IMR-90 (cell line): Measurements from ENCODE around the gene ATG5. TPM values are rescaled to one million over a fixed set of nuclear protein-coding genes. Genes with fewer than 3 reads are reported as not detected.

Source experiments
- ATAC-seq: fragments of 200-7000 bp; cut with Tn5 transposase; 2 replicates; pipeline ENCODE4 v1.9.1; 2020; ENCODE audit warnings: low read depth, mild to moderate bottlenecking, moderate library complexity
- BruUV-seq: library from RNA; stranded (reverse); fragments of 400-500 nt; replicated peaks from 2 replicates; lab custom pipeline; 2021; lab: Mats Ljungman, UMichigan
- CTCF ChIA-PET: fragments of 300-600 bp; formaldehyde crosslinking; extraction: SDS; loops from one replicate; lab custom pipeline; 2021; ENCODE audit warnings: antibody characterized with exemption; lab: Yijun Ruan, JAX
- POLR2A ChIA-PET: fragments of 300-600 bp; sonication (Branson Sonifier 250); formaldehyde crosslinking; loops from one replicate; lab custom pipeline; 2022; ENCODE audit warnings: antibody characterized with exemption; ENCODE audit not compliant: unreplicated experiment; lab: Charles Lee
- DNase-seq: peaks from one replicate; pipeline ENCODE4 v3.0.0; 2013
- H2AFZ ChIP-seq: replicated peaks from 2 replicates; pipeline ENCODE3; 2013; ENCODE audit warnings: low read length, mild to moderate bottlenecking; ENCODE audit not compliant: poor library complexity
- H2AK5ac ChIP-seq: 2 replicates; pipeline ENCODE4 v1.6.1; 2013; ENCODE audit warnings: low read depth, low read length, inconsistent platforms
- H2AK9ac ChIP-seq: replicated peaks from 2 replicates; pipeline ENCODE3; 2013; ENCODE audit warnings: mild to moderate bottlenecking, low read depth, low read length, moderate library complexity; ENCODE audit not compliant: poor library complexity
- H2BK120ac ChIP-seq: 2 replicates; pipeline ENCODE4 v1.6.1; 2013; ENCODE audit warnings: low read depth, low read length, inconsistent platforms
- H2BK15ac ChIP-seq: 3 replicates; pipeline ENCODE4 v1.6.1; 2013; ENCODE audit warnings: low read depth, low read length, inconsistent platforms
- H2BK20ac ChIP-seq: 2 replicates; pipeline ENCODE4 v1.6.1; 2013; ENCODE audit warnings: low read depth, mild to moderate bottlenecking, inconsistent platforms, low read length, moderate library complexity
- H2BK5ac ChIP-seq: 2 replicates; pipeline ENCODE4 v1.6.1; 2013; ENCODE audit warnings: mild to moderate bottlenecking, low read depth, low read length, inconsistent platforms; ENCODE audit not compliant: poor library complexity, severe bottlenecking
- H3K14ac ChIP-seq: replicated peaks from 2 replicates; pipeline ENCODE4 v1.6.1; 2013; ENCODE audit warnings: low read depth, low read length, inconsistent platforms
- H3K18ac ChIP-seq: 2 replicates; pipeline ENCODE4 v1.6.1; 2013; ENCODE audit warnings: low read depth, low read length, control low read depth
- H3K23ac ChIP-seq: 2 replicates; pipeline ENCODE4 v1.6.1; 2013; ENCODE audit warnings: low read depth, low read length, inconsistent platforms
- H3K27ac ChIP-seq: 2 replicates; pipeline ENCODE4 v1.5.1; 2013; ENCODE audit warnings: mild to moderate bottlenecking, control low read depth, low read length; ENCODE audit not compliant: insufficient read depth
- H3K27me3 ChIP-seq: 2 replicates; pipeline ENCODE4 v1.6.1; 2013; ENCODE audit warnings: low read length; ENCODE audit not compliant: control insufficient read depth, insufficient read depth
- H3K36me3 ChIP-seq: 2 replicates; pipeline ENCODE4 v1.6.1; 2013; ENCODE audit warnings: low read length, mixed read lengths; ENCODE audit not compliant: control insufficient read depth, insufficient read depth
- H3K4ac ChIP-seq: 2 replicates; pipeline ENCODE4 v1.6.1; 2013; ENCODE audit warnings: low read depth, low read length, inconsistent platforms
- H3K4me1 ChIP-seq: 2 replicates; pipeline ENCODE4 v1.6.1; 2013; ENCODE audit warnings: low read length, mixed read lengths; ENCODE audit not compliant: control insufficient read depth, insufficient read depth
- H3K4me2 ChIP-seq: 2 replicates; pipeline ENCODE4 v1.6.1; 2013; ENCODE audit warnings: low read depth, mild to moderate bottlenecking, control low read depth, low read length, moderate library complexity
- H3K4me3 ChIP-seq: 2 replicates; pipeline ENCODE4 v1.5.1; 2013; ENCODE audit warnings: low read depth, mild to moderate bottlenecking, control low read depth, low read length, moderate library complexity; ENCODE audit not compliant: insufficient read depth
- H3K56ac ChIP-seq: 2 replicates; pipeline ENCODE4 v1.6.1; 2013; ENCODE audit warnings: low read length, inconsistent platforms; ENCODE audit not compliant: insufficient read depth; ENCODE audit errors: extremely low read depth
- H3K79me1 ChIP-seq, 2 experiments: 2 replicates each; pipeline ENCODE4 v1.6.1; 2013; ENCODE audit warnings: low read length in 2 of 2, inconsistent platforms in 1 of 2, low read depth in 1 of 2
- H3K9ac ChIP-seq: 2 replicates; pipeline ENCODE4 v1.6.1; 2013; ENCODE audit warnings: low read depth, low read length, control low read depth
- H3K9me1 ChIP-seq: 2 replicates; pipeline ENCODE4 v1.6.1; 2013; ENCODE audit warnings: low read length, inconsistent platforms; ENCODE audit not compliant: insufficient read depth
- H3K9me3 ChIP-seq: 2 replicates; pipeline ENCODE4 v1.6.1; 2013; ENCODE audit warnings: low read length; ENCODE audit not compliant: control insufficient read depth, insufficient read depth
- H4K20me1 ChIP-seq: 2 replicates; pipeline ENCODE4 v1.6.1; 2013; ENCODE audit warnings: low read length, inconsistent platforms; ENCODE audit not compliant: insufficient read depth
- H4K5ac ChIP-seq: 2 replicates; pipeline ENCODE4 v1.6.1; 2013; ENCODE audit warnings: mild to moderate bottlenecking, low read depth, low read length, control low read depth
- H4K8ac ChIP-seq, 2 experiments: 2 replicates each; pipeline ENCODE4 v1.6.1; 2013; ENCODE audit warnings: low read depth in 2 of 2, low read length in 2 of 2, control low read depth in 1 of 2, inconsistent platforms in 1 of 2
- H4K91ac ChIP-seq: 2 replicates; pipeline ENCODE4 v1.6.1; 2013; ENCODE audit warnings: low read depth, low read length, inconsistent platforms; ENCODE audit not compliant: insufficient read depth
- CEBPB ChIP-seq: IDR thresholded peaks from 2 replicates; pipeline ENCODE4 v1.6.1; 2012; ENCODE audit warnings: low read depth, low read length, improper control_type of control experiment
- ELK1 ChIP-seq: fragments of 150-350 bp; IDR thresholded peaks from 2 replicates; pipeline ENCODE4 v1.6.1; 2016; ENCODE audit warnings: low read depth, mild to moderate bottlenecking, low read length, moderate library complexity, borderline replicate concordance
- FOS ChIP-seq: fragments of 150-350 bp; IDR thresholded peaks from 2 replicates; pipeline ENCODE4 v1.6.1; 2016; ENCODE audit warnings: low read depth, low read length
- MAFK ChIP-seq: IDR thresholded peaks from 2 replicates; pipeline ENCODE4 v1.6.1; 2012; ENCODE audit warnings: low read depth, low read length, improper control_type of control experiment
- NFE2L2 ChIP-seq: fragments of 150-350 bp; IDR thresholded peaks from 2 replicates; pipeline ENCODE4 v1.6.1; 2016; ENCODE audit warnings: low read depth, mild to moderate bottlenecking, low read length
- RAD21 ChIP-seq: IDR thresholded peaks from 2 replicates; pipeline ENCODE4 v1.6.1; 2012; ENCODE audit warnings: low read length, improper control_type of control experiment
- WGBS, 2 experiments: methylation state at CpG; one replicate each; pipeline versions ENCODE4 v1.1.5 to v1.1.7; 2013; ENCODE audit warnings: missing lambda C conversion rate in 2 of 2; ENCODE audit not compliant: insufficient read length in 1 of 2; ENCODE audit errors: extremely low coverage in 2 of 2; 5-methylcytosine and 5-hydroxymethylcytosine counted together
- dilution Hi-C: fragments of 300-500 bp; cut with HindIII; formaldehyde crosslinking; loops from one replicate; pipeline ENCODE4 v1.14.3; 2018; ENCODE audit warnings: low sequenced_read_pairs; ENCODE audit not compliant: unreplicated experiment
- in situ Hi-C: fragments of 300-500 bp; cut with MboI; formaldehyde crosslinking; loops from 3 replicates; pipeline ENCODE4 v1.14.3; 2019; ENCODE audit warnings: low sequenced_read_pairs, inconsistent platforms, mixed read lengths
- intact Hi-C: fragments of 100-400 bp; cut with micrococcal nuclease; formaldehyde crosslinking; loops from 2 replicates; pipeline ENCODE4 v1.10.0; 2022
- polyA plus RNA-seq, 3 experiments: library from polyadenylated mRNA; depleted of rRNA; stranded (reverse); fragments of >200 nt; gene quantifications; 2 replicates each; pipeline ENCODE4 v1.2.3, GENCODE V29; 2012; ENCODE audit warnings: low replicate concordance in 1 of 3
- total RNA-seq: library from RNA; depleted of rRNA; stranded (reverse); fragments of >200 nt; gene quantifications from 2 replicates; pipeline ENCODE4 v1.2.3, GENCODE V29; 2012

The ATG5 gene
- total and polyA plus RNA-seq, 2 of the 4 experiments (the other 2 are of a cell fraction), result 13.5 to 28.0 TPM

GRCh38 chr6:106163966-106164877, 161.3 kb downstream of the ATG5 start:
- H2AK5ac ChIP-seq, result peak overlapping the region; percentile 86
- H3K4me3 ChIP-seq, result no peak overlapping the region
- dilution Hi-C loops (no loop called here), in situ Hi-C loops (no loop called here), intact Hi-C loops (no loop called here)
- peak overlapping the region; percentile 72 to 91 for H4K8ac ChIP-seq
- H3K9me3 ChIP-seq, result no peaks in the 10 kb centered on the region
- no peaks in the 10 kb centered on the region for H4K20me1 ChIP-seq
- peak overlapping the region; percentile 94 for H2BK20ac ChIP-seq
- H3K4ac ChIP-seq, result peak overlapping the region; percentile 77
- H2AK9ac ChIP-seq, result peak overlapping the region; percentile 56
- CTCF ChIA-PET, result interaction anchor here (0.8 to 1.5 kb wide), 3 partner anchors 57 to 681 kb away, joined by 3 to 4 read pairs (median 4); no protein-coding TSS in a partner anchor
- peak; percentile 67 for ATAC-seq
- WGBS, 2 experiments, result 90% methylated on average over 2 of the region's 17 CpGs; no CpG with 5 or more reads in 1 of the 2 experiments
- H3K36me3 ChIP-seq, result no peaks in the 10 kb centered on the region
- no peaks in the 10 kb centered on the region for H3K27me3 ChIP-seq
- peaks cover 20% of the 10 kb centered on the region for H3K4me1 ChIP-seq
- peak overlapping the region; percentile 80 for H2BK5ac ChIP-seq
- POLR2A ChIA-PET, result no interaction called here
- H3K27ac ChIP-seq, result peak overlapping the region; percentile 60
- H2AFZ ChIP-seq, result peak overlapping the region; percentile 90
- H4K5ac ChIP-seq, result peak overlapping the region; percentile 77
- peak overlapping the region; percentile 26; the same call in 1 of the 2 replicates for H3K56ac ChIP-seq
- H3K4me2 ChIP-seq, result peak overlapping the region; percentile 67
- H2BK15ac ChIP-seq, result peak overlapping the region; percentile 92; the same call in 2 of the 3 replicates
- peak overlapping the region; percentile 45 for H3K14ac ChIP-seq
- H4K91ac ChIP-seq, result peak overlapping the region; percentile 81
- peak overlapping the region; percentile 85 for H3K23ac ChIP-seq
- DNase-seq, result peak; percentile 79
- peak overlapping the region; percentile 66 for H2BK120ac ChIP-seq
- H3K18ac ChIP-seq, result peak overlapping the region; percentile 80
- no TSS peak for BruUV-seq
- H3K9me1 ChIP-seq, result peaks cover 24% of the 10 kb centered on the region
- peak; percentile 17; the same call in 1 of the 2 replicates for TF ChIP-seq NFE2L2
- peak; percentile 94 for TF ChIP-seq CEBPB
- 0 out of 2 replicates have a peak, but pooled peaks have one; percentile 28 for TF ChIP-seq MAFK
- no peak for TF ChIP-seq FOS
- TF ChIP-seq RAD21, result no peak
- TF ChIP-seq ELK1, result no peak
- 0 out of 2 replicates have a peak overlapping the region, but pooled peaks have one; percentile 21 for H3K9ac ChIP-seq
- no peaks in the 10 kb centered on the region for H3K79me1 ChIP-seq
